Stimulated activated CD4-positive, alpha-beta T cell treated with anti-CD3 and anti-CD28 coated beads, Interleukin-1b, Interleukin-23, amount 100 ng/mL, for 4 hours (primary cell): ENCODE measurements around the gene CTIF.

ENCODE experiments used
- DNase-seq, 2 donors: peaks; one replicate each; pipeline ENCODE4 v3.0.0-alpha.2; 2020; ENCODE audit warnings: low read depth in 2 of 2

Gene CTIF

DNA sequence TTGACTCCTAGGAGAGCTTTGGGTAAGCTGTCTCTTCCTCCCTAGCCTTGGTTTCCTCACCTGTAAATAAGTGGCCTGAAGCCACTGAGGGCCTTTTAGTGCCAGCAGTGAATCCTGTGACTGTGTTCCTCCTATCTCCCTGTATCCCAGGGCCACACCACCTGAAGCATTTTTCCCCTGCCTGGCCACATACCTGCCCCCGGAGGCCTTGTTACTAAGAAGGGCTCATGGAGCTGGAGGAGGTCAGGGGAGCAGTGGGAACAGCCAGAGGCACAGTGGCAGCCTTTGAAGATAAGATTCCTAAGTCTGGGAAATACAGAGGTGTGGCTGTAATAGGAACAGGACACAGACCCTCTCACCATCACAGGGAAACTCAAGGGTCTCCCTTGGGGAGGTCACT is 249.5 kb downstream of the CTIF start:
- no peak for DNase-seq

DNA sequence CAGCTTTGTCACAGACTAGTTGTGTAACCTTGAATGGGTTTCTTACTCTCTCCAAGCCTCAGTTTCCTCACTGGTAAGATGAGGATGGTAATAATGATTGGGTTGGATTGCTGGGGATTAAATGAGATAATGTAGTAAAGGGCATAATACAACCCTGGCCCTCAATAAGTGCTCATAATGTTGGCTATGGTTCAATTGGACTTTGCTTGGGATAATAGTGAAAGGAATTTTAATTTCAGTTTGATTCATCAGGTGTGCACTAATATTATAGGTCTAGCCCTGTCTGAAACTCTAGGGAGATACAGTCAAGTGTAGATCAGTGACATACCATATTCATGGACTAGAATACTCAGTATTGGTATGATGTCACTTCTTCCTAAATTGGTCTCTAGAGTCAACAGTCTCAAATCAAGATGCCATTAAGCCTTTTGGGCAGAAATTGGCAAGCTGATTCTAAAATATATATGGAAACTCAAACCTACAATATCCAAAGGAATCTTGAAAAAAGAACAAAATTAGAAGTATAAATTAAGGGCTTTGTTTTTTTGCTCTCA is 250.5 kb downstream of the CTIF start:
- DNase-seq = no peak

- no peak for DNase-seq
Observed at GRCh38 chr18:48790226-48790863, 251.5 kb downstream of the CTIF start.

DNA sequence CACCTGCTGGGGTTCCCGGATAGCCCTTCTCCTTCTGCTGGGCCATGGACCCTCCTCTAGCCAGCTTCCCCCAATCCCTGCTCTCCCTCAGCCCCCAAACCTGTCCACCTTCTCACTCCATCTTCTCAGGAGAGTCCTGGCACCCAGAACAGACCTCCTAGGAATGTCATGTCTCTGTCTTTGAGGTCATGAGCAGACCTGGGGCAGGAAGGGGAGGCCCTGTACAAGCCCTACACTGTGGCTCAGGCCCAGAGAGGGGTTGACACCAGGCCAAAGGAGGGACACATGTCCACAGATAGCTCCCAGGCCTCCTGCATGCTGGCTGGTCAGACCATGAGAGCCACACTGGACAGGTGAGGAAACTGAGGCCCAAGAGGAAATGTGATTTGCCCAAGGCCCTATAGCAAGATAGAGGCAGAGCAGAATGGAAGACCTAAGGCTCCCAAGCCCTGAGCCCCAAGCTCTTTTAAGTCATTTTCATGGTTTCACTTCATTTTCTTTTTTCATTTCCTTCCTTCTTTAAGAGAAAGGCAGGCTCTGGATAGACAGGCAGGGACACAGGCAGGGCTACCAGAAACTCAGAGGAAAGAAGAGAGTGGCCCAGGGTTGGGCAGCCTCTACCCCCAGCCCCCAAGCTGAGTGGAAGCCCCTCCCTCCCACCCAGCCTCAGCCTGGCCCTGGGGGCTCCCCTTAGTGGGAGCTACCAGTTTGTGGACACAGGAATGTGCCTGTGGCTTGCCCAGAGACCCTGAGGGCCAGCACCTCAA is 252.2 kb downstream of the CTIF start:
- DNase-seq = no peak

GRCh38 chr18:48791636-48792105 is 252.8 kb downstream of the CTIF start:
- DNase-seq = no peak

DNA sequence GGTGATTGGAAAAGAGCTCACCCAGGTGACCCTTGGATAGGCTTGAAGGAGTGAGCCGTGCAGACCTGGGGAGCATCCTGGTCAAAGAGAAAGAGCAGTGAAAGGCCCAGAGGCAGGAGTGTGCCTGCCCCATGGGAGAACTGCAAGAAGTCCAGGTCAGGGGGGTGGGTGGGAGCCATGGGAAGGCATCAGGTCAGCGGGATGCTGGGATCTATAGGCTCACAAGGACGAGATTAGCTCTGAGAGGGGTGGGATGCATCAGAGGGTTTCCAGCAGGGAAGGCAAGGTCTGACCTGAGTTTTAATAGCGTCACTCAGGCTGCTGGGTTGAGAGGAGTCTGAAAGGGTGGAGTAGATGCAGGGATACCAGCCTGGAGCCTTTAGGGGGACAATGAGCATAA is 253.3 kb downstream of the CTIF start:
- no peak for DNase-seq

DNA sequence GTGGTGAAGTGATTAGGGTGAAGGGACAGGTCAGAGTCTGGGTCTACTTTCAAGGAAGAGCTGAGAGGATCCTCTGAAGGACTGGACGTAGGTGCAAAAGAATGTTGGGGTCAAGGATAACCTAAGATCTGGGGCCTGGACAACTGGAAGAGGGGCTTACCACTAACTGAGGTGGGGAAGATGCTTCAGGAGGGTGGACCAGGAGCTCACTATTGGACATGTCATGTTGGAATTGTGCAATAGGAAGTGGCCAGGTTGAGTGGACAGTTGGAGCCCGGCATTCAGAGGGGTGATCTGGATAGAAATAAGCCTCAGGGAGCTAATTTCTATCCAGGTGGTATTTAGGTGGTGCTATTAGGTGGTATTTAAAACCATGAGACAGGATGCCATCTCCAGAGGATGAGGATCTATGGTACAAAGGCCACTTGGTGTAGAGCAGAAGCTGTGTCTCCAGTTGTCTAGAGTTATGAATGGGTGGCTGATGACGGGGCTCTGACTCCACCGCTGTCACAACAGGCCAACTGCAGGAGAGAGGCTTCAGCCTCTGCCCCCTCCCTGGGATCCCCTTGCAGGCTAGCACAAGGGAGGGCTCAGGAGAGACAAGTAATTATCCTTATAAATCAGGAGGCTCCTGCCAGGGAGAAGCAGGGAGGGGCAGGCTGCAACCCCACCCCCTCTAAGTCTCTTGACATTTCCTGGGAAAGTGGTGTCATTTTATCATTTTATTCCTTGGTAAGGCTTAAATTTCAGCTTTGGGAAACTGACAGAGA is 254.0 kb downstream of the CTIF start:
- DNase-seq = no peak

DNA sequence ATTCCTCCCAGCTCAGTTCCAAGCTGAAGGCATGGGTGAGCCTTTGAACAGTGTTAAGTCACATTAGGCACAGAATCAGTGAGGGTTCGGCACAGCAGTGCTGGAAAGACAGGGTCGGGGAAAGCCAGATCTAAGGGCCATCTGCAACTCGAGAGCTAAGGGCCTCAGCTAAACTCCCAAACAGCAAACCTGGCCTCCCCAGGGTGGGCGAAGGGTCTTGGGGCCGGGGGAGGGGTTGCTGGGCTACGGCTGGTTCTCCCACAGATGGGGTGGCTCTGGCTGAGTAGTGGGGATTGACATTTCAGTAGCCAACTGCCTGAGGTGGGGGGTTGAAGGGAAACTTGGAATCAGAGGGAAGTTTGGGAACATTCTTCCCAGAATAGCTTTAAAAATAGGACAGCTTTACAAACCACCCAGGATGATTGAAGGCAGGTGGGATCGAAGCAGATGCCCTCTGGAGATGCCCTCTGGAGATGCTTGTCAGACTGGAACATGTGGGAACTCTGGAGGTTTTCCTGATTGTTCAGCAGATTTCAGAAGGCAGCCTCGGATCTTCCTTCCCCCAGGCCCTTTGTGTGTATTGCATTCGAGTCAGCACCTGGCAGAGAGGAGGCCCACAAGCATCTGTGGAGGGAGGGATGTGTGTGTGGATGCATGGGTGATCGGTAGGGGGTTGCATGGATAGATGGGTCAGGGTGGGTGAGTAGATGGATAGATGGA is 255.6 kb downstream of the CTIF start:
- no peak for DNase-seq

DNA sequence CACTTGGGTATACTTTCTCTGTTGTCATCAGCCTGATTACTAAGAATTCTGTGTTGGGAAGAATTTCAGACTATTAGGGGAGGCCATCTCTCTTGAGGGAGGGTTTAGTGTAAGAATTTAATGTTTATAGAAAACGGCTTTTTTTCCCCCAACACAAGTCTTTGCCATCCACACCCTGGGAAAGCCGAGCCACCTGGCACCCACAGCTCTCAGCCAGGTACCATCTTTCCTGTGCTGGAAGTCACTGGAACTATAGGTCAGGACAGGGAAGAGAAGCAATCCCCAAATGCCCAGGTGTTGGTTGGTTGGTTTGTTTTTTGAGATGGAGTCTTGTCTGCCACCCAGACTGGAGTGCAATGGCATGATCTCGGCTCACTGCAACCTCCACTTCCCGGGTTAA is 256.9 kb downstream of the CTIF start:
- no peak for DNase-seq

DNA sequence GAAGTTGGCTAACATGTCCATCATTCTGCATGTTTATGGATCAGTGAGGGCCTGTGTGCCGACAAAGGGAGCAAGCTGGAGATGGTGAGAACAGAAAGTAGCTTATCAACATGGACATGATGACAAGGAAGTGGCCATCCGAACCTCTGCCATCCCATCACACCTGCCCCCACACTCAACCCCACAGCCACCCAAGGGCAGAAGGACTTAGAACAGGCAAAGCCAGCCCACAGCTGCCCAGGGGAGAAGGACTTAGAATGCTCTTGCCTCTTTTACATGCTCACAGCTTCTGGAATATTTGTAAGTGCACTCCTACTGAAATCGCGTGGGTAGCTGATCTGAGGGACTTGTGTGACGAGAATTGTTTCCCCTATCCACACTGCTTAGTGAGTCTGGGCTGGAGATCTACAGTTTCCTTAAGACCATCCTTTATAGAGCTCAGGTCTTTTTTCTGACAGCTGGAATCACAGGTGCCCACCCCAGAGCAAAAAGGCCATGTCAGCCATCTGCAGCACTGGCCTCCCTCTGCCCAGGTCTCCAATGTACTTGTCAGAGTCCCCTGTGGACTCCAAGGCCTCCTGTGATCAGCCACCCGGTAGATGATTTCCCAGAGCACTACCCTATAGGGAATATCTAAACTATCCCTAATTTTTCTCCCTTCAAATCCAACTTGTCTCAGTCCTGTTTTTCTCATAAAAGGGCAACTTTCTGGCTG is 257.8 kb downstream of the CTIF start:
- no peak for DNase-seq

DNA sequence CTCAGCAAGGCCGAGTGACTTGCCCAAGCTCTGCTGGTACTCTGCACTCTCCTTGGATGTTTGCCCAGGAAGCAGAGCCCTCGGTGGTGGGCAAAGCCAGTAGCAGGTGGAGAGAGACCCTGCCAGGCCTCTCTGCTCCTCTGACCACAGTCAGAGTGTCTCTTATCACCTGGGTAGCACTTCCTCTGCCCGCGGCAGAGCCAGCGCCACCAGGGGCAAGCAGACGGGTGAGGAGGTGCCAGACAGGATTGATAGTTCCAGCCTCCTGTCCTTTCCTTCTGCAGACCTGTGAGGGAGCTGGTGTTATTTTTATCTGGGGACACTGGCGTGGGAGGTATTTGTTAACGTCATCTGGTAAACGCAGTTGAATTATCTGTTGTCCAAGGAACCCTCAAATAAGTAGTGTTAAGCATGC is 259.0 kb downstream of the CTIF start:
- no peak for DNase-seq

DNA sequence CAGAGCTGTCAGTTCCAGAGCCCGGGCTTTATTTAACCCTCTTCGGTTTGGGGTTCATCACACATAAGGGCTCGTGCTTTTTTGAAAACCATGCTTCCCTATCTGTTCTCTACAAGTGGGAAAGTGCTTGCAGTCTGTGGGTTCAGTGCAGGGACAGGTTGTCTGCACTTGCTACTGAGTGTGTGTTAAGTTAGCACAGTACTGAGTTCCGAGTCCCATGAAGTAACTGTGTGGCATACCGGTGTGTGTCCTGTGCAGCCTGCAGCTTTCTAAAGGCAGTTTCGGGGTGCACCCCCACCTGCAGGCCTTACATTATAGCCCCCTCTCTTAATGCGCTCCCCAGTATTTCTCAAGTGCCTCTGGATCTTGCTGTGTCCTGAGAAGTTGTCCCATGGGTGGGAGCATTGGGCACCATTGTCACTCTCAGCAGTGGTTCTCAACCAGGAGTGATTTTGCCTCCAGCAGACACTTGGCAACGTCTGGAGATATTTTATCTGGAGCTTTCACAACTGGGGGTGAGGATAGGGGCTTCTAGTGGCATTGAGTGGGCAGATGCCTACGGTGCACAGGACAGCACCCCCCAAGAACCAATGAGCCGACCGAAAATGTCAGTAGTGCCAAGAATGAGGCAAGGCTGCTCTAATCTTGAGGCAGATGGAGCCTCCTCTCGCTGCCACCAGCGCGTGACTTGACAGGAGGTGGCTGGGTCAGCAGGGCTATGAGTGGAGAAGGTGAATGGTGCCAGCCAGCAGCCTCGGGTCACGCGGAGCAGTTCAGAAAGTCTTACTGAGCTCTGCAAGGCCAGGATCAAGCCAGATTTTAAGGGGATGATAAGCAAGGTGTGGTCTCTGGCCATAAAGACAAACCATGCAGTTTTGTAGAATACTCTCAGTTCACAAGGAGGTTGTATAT is 259.8 kb downstream of the CTIF start:
- DNase-seq = no peak

- no peak for DNase-seq
Observed at GRCh38 chr18:48799724-48800315, 261.0 kb downstream of the CTIF start.

DNA sequence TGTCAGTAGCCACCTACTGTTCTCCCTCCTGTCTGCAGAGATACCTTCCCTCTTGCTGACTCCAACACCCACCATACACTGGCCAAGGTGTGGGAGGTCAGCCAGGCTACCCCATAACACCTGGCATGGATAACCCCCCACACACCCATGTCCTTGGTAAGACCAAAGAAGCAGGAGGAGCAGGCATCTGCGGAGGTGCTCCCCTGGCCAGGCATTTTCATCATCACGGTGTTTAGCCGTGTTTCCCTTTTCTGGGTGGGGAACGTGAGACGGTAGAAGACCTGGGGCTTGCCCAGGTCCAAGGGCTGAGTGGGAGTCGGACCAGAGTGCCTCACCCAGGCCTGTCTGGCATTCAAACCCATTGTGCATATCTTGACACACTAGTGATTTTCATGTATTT is 261.6 kb downstream of the CTIF start:
- DNase-seq = no peak

GRCh38 chr18:48800876-48801727 is 262.3 kb downstream of the CTIF start:
- DNase-seq = no peak

DNA sequence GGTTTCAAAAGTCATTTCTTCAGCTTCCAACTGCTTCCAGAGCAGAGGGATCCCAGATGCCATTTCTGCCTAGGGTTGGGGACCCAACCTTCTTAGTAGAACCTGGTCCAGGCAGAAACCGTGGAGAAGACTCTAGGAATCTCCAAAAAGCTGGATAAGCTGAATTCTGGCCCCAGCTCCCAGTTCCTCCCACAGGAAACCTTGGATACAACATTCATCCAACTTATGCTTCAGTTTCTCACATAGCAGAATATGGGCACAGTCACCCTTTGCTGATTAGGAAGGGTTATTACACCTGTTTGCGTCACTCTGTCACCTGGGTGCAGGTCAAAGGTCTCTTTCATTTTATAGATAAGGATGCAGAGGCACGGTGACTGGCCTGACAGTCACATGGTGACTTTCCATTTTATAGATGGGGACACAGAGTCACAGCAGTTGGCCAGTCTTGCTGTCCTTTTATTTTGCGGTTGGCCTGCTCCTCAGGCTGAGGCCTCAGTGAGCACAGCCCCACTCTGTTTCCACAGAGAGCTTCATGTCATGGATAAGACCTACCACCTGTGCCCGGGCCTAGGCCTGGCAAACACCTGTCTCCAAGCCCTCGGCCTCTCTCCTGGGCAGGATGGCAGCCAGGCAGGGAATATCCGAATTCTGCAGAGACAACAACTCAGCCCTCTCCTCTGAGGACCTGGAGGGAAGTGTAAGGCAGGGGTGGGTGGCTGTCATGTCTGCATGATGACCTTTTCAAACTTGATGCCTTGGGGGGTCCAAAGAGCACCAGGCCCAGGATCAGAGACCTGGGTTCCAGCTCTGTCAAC is 263.1 kb downstream of the CTIF start:
- no peak for DNase-seq

GRCh38 chr18:48802543-48803290 is 263.9 kb downstream of the CTIF start:
- no peak for DNase-seq
